Stimulated activated CD4-positive, alpha-beta T cell treated with anti-CD3 and anti-CD28 coated beads, TNF-alpha, amount 100 ng/mL, for 4 hours (primary cell): ENCODE data around the gene RSPH9.

Source experiments
- DNase-seq, 3 experiments: peaks; one replicate each; pipeline ENCODE4 v3.0.0-alpha.2; 2020; ENCODE audit warnings: low read depth in 3 of 3

Gene RSPH9

GRCh38 chr6:43708860-43709653, 64.2 kb downstream of the RSPH9 start:
- DNase-seq: no peak

DNA sequence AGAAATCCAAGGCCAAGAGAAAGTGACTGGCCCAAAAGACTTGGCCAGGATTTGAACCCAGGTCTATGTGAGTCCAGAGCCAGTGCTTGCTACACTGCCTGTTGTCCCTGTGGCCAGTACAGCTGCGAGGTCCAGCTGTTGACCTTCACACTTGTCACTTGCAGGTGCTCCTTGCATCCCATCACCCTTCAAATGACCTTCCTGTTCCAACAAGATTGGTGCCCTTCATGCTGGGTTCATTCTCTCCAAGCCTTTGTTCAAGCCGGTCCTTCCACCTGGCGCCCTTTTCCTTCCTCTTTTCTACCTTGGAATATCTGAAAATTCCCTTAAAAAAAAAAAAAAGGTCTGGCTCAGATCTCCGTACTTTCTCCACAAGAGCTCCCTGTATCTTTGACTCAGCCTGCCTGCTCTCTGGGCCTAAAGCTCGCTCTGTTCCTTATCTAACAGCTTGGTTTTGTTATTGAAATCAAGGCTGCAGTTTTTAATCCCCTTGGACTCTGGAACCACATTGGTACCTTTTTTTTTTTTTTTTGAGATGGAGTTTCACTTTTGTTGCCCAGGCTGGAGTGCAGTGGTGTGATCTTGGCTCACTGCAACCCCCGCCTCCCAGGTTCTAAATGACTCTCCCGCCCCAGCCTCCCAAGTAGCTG, 64.9 kb downstream of the RSPH9 start:
- no peak for DNase-seq

DNA sequence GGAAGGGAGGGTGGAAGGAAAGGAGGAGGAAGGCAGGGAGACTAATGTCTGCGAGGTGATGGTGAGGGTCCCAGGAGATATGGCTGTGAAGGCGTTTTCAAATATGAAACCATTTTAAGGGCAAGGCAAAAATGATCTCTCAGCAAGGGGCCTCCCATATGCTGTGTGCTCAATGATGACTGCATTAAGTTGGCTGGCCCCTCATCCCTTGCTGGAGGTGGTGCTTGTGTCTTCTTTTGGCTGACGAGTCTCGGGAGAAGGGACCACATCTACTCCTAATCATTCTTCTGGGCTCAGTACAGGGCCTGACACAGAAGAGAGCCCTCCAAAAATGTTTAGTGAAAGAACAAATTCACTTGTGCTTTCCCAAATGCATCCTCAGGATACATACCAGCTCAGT, 65.7 kb downstream of the RSPH9 start:
- DNase-seq: no peak

DNA sequence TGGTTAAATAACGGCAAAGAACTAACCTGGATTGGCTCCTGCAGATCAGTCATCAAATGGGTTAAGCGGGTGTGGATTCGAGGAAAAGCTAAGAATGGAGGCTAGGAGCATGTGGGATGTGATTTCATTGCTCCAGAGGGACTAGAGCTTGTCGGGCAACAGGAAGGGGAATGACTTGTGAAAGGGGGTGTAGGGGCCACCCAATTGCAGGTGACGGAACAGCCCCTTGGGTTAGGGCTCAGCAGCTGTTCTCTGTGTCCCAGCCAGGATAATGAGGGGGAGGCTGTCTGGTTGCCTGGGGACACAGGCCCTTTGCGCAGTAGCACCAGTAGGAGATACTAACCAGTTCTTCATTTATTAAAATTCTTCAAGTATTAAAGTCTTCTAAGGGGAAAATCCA, 67.7 kb downstream of the RSPH9 start:
- DNase-seq: no peak

DNA sequence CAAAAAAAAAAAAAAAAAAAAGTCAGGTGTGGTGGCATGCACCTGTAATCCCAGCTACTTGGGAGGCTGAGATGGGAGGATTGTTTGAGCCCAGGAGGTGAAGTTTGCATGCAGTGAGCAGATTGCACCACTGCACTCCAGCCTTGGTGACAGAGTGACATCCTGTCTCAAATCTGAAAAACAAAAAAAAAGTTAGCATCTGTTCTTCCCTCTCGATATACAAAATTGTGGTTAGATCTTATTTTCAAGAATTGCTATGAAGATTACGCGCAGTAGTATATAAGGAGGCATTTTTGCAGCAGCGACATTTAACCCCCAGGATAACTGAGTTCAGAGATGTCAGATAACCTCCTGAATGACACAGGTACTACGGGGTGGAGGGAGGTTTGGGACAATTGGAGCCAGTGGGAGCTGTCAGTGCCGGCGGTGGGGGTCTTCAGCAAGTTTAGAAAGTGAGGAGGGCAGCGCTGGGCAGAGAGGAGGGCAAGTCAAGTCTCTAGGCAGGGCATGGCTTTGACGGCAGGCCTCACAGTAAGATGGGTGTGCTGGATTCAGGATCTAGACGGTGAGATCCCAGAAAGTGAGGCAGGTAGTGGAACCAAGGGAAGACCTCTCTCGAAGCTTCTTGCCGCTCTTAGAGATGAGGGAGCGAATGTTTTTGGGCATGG, 68.9 kb downstream of the RSPH9 start:
- DNase-seq: no peak

GRCh38 chr6:43714311-43715055, 69.6 kb downstream of the RSPH9 start:
- no peak for DNase-seq

GRCh38 chr6:43715056-43715788, 70.4 kb downstream of the RSPH9 start:
- no peak for DNase-seq

DNA sequence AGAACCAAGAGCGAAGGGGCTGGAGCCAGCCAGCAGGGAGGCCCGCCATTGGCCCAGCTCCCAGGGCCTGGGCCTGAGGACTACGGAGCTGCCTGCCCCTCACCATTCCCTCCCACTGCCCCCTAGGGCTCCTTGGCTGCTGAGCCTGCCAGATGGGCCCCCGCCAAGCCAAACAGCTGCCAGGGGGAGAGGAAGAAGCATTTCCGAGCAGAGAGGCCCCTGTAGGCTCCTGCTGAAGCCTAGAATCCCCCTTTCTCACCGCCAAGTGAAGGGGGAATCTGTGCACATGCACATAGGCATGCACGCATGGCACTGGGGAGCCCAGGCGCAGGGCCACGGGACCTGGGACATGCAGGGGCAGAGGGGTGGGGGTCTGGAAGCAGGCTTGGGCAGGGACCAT, 71.3 kb downstream of the RSPH9 start:
- DNase-seq: no peak

GRCh38 chr6:43717389-43717788, 72.6 kb downstream of the RSPH9 start:
- DNase-seq: no peak

DNA sequence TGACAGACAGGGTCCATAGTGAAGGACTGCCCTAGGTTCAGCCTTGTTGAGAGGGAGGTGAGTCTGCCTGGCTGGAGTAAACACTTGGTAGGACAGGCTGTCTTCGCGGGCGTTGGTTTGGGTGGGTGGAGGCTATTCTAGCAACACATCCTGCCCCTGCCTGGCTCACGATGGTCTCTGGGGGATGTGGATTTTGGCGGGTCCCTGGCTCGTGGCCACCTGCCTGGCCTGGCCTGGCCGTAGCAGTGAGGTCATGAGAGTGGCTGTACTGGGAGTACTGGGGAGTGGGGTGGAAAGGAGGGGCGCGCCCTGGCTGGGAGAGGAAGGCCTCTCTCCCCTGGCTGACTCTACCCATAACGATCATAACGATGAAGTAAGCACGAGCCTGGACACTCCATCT, 73.0 kb downstream of the RSPH9 start:
- DNase-seq: no peak

DNA sequence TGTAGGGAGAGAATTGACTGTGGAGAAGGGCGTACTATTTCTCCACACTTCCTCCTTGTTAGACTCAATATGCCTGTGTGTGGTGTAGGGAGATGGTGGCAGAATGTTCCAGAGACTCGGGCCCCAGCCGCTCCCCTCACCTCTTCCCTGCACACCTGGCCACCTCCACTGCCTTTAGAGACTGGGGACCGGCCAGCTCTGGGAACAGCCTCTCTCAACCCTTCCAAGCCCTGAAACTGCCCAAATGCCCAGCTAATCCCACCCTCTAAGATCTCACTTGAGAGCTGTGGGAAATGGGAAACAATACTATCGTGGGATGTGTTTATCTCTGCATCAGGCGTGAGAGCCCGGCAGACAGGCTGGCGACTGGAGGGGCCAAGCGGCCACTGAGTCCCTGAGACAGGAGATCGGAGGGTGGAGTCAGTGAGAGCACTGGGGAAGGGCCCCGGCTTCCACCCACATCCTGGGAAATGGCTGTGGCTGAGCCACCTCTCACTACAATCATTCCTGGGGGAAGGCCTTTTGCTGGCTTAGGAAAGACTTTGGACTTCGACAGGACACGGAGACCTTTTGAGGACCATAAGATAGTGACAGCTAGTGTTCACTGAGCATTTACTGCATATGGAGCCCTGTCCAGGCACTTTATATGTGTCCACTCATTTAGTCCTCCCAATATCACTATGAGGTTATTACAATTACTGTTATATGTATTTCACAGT, 73.7 kb downstream of the RSPH9 start:
- DNase-seq: no peak

DNA sequence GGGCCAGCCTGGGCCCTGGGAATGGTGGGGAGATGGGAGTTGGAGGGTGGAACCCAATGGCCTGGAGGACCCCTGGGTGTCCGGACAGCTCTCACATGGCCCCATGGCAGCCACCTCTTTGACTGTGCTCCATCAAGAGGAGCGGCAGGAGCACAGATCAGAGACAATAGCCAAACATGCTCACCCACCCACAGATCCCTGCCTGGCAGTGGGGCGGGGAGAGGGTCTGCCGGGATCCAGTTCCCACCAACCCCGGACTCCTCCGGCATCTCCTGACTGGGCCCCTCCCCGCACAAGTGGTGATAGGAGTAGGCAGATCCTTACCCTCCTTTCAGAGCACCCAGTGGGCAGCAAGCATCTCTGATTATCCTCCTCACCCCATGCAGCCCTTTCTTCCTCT, 74.7 kb downstream of the RSPH9 start:
- no peak for DNase-seq

- no peak for DNase-seq
Observed at GRCh38 chr6:43720999-43721398, 76.2 kb downstream of the RSPH9 start.
